G401.6 (cell line): Measurements from ENCODE around the gene POMC.
"Not testable (repeated sequence)": the region's sequence is repeated elsewhere in the genome, so short reads cannot be mapped to it uniquely, and the experiment has no call there.

Source experiments
- FAIRE-seq: peaks from 2 replicates; lab custom pipeline; 2012; peaks lifted over from hg19 to GRCh38; lab: Jason Lieb, UNC

POMC gene

GRCh38 chr2:25176541-25177181, 8.3 kb upstream of the POMC start:
- FAIRE-seq: no peak

- no peak for FAIRE-seq
Observed at GRCh38 chr2:25176138-25176537, 7.8 kb upstream of the POMC start.

GRCh38 chr2:25174192-25174861, 5.9 kb upstream of the POMC start:
- no peak for FAIRE-seq

GRCh38 chr2:25173719-25174118, 5.3 kb upstream of the POMC start:
- FAIRE-seq: no peak

GRCh38 chr2:25170888-25171287, 2.5 kb upstream of the POMC start:
- FAIRE-seq: no peak

GRCh38 chr2:25169073-25169470, 692 bp upstream of the POMC start:
- FAIRE-seq: no peak

GRCh38 chr2:25165992-25166875, 2.1 kb downstream of the POMC start:
- FAIRE-seq: no peak

- FAIRE-seq: no peak
Observed at GRCh38 chr2:25164561-25164960, 3.8 kb downstream of the POMC start.

- not testable (repeated sequence) for FAIRE-seq
Observed at GRCh38 chr2:25162061-25162460, 6.3 kb downstream of the POMC start.

GRCh38 chr2:25161055-25161781, 7.2 kb downstream of the POMC start:
- no peak for FAIRE-seq

GRCh38 chr2:25160376-25160775, 8.0 kb downstream of the POMC start:
- FAIRE-seq: no peak

GRCh38 chr2:25159949-25160348, 8.4 kb downstream of the POMC start:
- no peak for FAIRE-seq

GRCh38 chr2:25158096-25158852, 10.1 kb downstream of the POMC start:
- FAIRE-seq: no peak

- FAIRE-seq: no peak
Observed at GRCh38 chr2:25155401-25155800, 13.0 kb downstream of the POMC start.

GRCh38 chr2:25151718-25152117, 16.7 kb downstream of the POMC start:
- FAIRE-seq: no peak

GRCh38 chr2:25150993-25151392, 17.4 kb downstream of the POMC start:
- not testable (repeated sequence) for FAIRE-seq

- FAIRE-seq: no peak
Observed at GRCh38 chr2:25149646-25150045, 18.7 kb downstream of the POMC start.

GRCh38 chr2:25146896-25147295, 21.5 kb downstream of the POMC start:
- FAIRE-seq: no peak

GRCh38 chr2:25145803-25146202, 22.6 kb downstream of the POMC start:
- FAIRE-seq: no peak

- FAIRE-seq: no peak
Observed at GRCh38 chr2:25141120-25141519, 27.3 kb downstream of the POMC start.

GRCh38 chr2:25140535-25140934, 27.8 kb downstream of the POMC start:
- FAIRE-seq: not testable (repeated sequence)

- FAIRE-seq: no peak
Observed at GRCh38 chr2:25132693-25133092, 35.7 kb downstream of the POMC start.
